ENCODE data around the gene SLC38A10. TPM values are rescaled to one million over a fixed set of nuclear protein-coding genes. Genes with fewer than 3 reads are reported as not detected.

The SLC38A10 gene
- total RNA-seq, 1 donor from 2014 or later: 105 TPM

GRCh38 chr17:81277421-81277820 lies 17.7 kb downstream of the SLC38A10 start:
- Mint-ChIP-seq H3K4me1 (peaks cover 2% of the 10 kb centered on the region), H3K27me3 (no peaks in the 10 kb centered on the region), H3K27ac (no peak overlapping the region), H3K9me3 (no peaks in the 10 kb centered on the region), H3K4me3 (no peak overlapping the region), H3K36me3 (ENCODE audit: low read depth) (peaks cover 35% of the 10 kb centered on the region)
- DNase-seq: no peak
- intact Hi-C loops (cut with micrococcal nuclease): no loop called here

DNA sequence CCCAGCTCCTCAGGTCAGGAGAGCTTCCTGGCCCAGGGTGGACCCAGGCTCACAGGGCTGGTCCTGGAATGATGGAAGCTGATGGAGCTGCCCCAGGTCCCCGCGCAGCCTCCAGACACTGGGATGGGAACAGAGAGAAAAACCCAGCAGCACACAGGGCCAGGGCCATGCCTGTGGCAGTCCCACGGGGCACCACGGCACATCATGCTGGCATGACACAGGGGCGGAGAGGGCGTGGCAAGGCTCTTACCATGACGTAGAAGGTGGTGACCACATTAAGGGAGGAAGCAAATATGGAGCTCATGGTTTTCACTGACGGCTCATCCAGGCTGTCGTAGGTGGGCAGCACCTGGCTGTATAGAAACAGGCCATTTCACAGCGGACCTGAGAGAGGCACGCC lies 18.3 kb downstream of the SLC38A10 start:
- no peaks in the 10 kb centered on the region for H3K27me3 Mint-ChIP-seq
- H3K27ac Mint-ChIP-seq: no peak overlapping the region
- intact Hi-C loops (cut with micrococcal nuclease): no loop called here
- no peaks in the 10 kb centered on the region for H3K9me3 Mint-ChIP-seq
- peaks cover 36% of the 10 kb centered on the region for H3K36me3 Mint-ChIP-seq (ENCODE audit: low read depth)
- no peak overlapping the region for H3K4me3 Mint-ChIP-seq
- peaks cover 2% of the 10 kb centered on the region for H3K4me1 Mint-ChIP-seq
- DNase-seq: no peak

GRCh38 chr17:81274471-81274855 lies 20.6 kb downstream of the SLC38A10 start:
- no peaks in the 10 kb centered on the region for H3K9me3 Mint-ChIP-seq
- H3K27me3 Mint-ChIP-seq: no peaks in the 10 kb centered on the region
- no peak overlapping the region for H3K4me3 Mint-ChIP-seq
- peaks cover 35% of the 10 kb centered on the region for H3K36me3 Mint-ChIP-seq (ENCODE audit: low read depth)
- no peak for DNase-seq
- peaks cover 2% of the 10 kb centered on the region for H3K4me1 Mint-ChIP-seq
- intact Hi-C loops (cut with micrococcal nuclease): no loop called here
- H3K27ac Mint-ChIP-seq: no peak overlapping the region

- DNase-seq: no peak
- Mint-ChIP-seq H3K36me3 (ENCODE audit: low read depth) (peaks cover 33% of the 10 kb centered on the region), H3K27ac (no peak overlapping the region), H3K9me3 (no peaks in the 10 kb centered on the region), H3K4me1 (peaks cover 2% of the 10 kb centered on the region), H3K4me3 (no peak overlapping the region), H3K27me3 (no peaks in the 10 kb centered on the region)
- intact Hi-C loops (cut with micrococcal nuclease): no loop called here
Measured at GRCh38 chr17:81273698-81274470, 21.2 kb downstream of the SLC38A10 start.

DNA sequence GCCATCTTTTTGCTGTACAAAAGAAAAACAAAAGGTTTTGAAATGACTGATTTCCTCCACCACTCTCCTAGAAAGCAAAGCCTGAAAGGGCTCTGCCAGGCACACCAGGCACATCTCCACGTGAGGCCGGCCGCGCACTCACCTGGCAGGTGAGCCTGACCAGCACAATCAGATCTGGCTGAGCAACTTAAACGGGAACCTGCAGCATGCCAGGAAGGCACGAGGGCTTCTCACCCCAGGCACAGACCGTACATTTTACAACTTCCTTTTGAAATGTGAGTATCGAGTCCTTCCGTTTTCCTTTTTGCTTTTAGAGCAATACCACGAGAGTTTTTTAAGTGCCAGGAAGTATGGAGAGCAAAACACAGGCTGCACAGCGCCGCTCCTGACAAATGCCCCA lies 22.5 kb downstream of the SLC38A10 start:
- no peak for DNase-seq
- intact Hi-C loops (cut with micrococcal nuclease): no loop called here
- Mint-ChIP-seq H3K36me3 (ENCODE audit: low read depth) (peaks cover 36% of the 10 kb centered on the region), H3K27ac (peak overlapping the region; percentile 60), H3K27me3 (no peaks in the 10 kb centered on the region), H3K4me3 (no peak overlapping the region), H3K4me1 (peaks cover 5% of the 10 kb centered on the region), H3K9me3 (no peaks in the 10 kb centered on the region)

- Mint-ChIP-seq H3K36me3 (ENCODE audit: low read depth) (peaks cover 36% of the 10 kb centered on the region), H3K27ac (no peak overlapping the region), H3K9me3 (no peaks in the 10 kb centered on the region), H3K27me3 (no peaks in the 10 kb centered on the region), H3K4me3 (no peak overlapping the region), H3K4me1 (peaks cover 8% of the 10 kb centered on the region)
- intact Hi-C loops (cut with micrococcal nuclease): no loop called here
- DNase-seq: no peak
Measured at GRCh38 chr17:81271226-81271625, 23.9 kb downstream of the SLC38A10 start.

GRCh38 chr17:81270279-81270678 lies 24.8 kb downstream of the SLC38A10 start:
- intact Hi-C loops (cut with micrococcal nuclease): no loop called here
- Mint-ChIP-seq H3K27ac (no peak overlapping the region), H3K4me3 (no peak overlapping the region), H3K4me1 (peaks cover 8% of the 10 kb centered on the region), H3K36me3 (ENCODE audit: low read depth) (peaks cover 41% of the 10 kb centered on the region), H3K27me3 (no peaks in the 10 kb centered on the region), H3K9me3 (no peaks in the 10 kb centered on the region)
- DNase-seq: no peak

GRCh38 chr17:81267390-81268067 lies 27.6 kb downstream of the SLC38A10 start:
- H3K27ac Mint-ChIP-seq: no peak overlapping the region
- no peaks in the 10 kb centered on the region for H3K9me3 Mint-ChIP-seq
- intact Hi-C loops (cut with micrococcal nuclease): no loop called here
- H3K4me1 Mint-ChIP-seq: peaks cover 5% of the 10 kb centered on the region
- peaks cover 39% of the 10 kb centered on the region for H3K36me3 Mint-ChIP-seq (ENCODE audit: low read depth)
- H3K4me3 Mint-ChIP-seq: no peak overlapping the region
- H3K27me3 Mint-ChIP-seq: no peaks in the 10 kb centered on the region
- DNase-seq: no peak

- Mint-ChIP-seq H3K27me3 (no peaks in the 10 kb centered on the region), H3K9me3 (no peaks in the 10 kb centered on the region), H3K4me3 (no peak overlapping the region), H3K36me3 (ENCODE audit: low read depth) (peaks cover 36% of the 10 kb centered on the region), H3K4me1 (peaks cover 5% of the 10 kb centered on the region), H3K27ac (no peak overlapping the region)
- intact Hi-C loops (cut with micrococcal nuclease): no loop called here
- no peak for DNase-seq
Measured at GRCh38 chr17:81265576-81265975, 29.5 kb downstream of the SLC38A10 start.

GRCh38 chr17:81264640-81265039 lies 30.5 kb downstream of the SLC38A10 start:
- no peak for DNase-seq
- Mint-ChIP-seq H3K4me1 (peaks cover 5% of the 10 kb centered on the region), H3K4me3 (no peak overlapping the region), H3K27me3 (no peaks in the 10 kb centered on the region), H3K27ac (no peak overlapping the region), H3K9me3 (no peaks in the 10 kb centered on the region), H3K36me3 (ENCODE audit: low read depth) (peaks cover 31% of the 10 kb centered on the region)
- intact Hi-C loops (cut with micrococcal nuclease): no loop called here

- H3K27me3 Mint-ChIP-seq: no peaks in the 10 kb centered on the region
Measured at GRCh38 chr17:81263371-81264181, 31.5 kb downstream of the SLC38A10 start.

GRCh38 chr17:81261582-81262336 lies 33.3 kb downstream of the SLC38A10 start:
- peaks cover 22% of the 10 kb centered on the region for H3K36me3 Mint-ChIP-seq (ENCODE audit: low read depth)
- DNase-seq: no peak
- no peaks in the 10 kb centered on the region for H3K4me1 Mint-ChIP-seq
- H3K27me3 Mint-ChIP-seq: no peaks in the 10 kb centered on the region
- intact Hi-C loops (cut with micrococcal nuclease): no loop called here
- H3K27ac Mint-ChIP-seq: no peak overlapping the region
- H3K9me3 Mint-ChIP-seq: no peaks in the 10 kb centered on the region
- no peak overlapping the region for H3K4me3 Mint-ChIP-seq

More at GRCh38 chr17:81263371-81264181, 31.5 kb downstream of the SLC38A10 start:
- Mint-ChIP-seq H3K4me1 (peaks cover 5% of the 10 kb centered on the region), H3K27ac (no peak overlapping the region), H3K36me3 (ENCODE audit: low read depth) (peaks cover 26% of the 10 kb centered on the region), H3K9me3 (no peaks in the 10 kb centered on the region), H3K4me3 (no peak overlapping the region)
- intact Hi-C loops (cut with micrococcal nuclease): no loop called here
- no peak for DNase-seq

DNA sequence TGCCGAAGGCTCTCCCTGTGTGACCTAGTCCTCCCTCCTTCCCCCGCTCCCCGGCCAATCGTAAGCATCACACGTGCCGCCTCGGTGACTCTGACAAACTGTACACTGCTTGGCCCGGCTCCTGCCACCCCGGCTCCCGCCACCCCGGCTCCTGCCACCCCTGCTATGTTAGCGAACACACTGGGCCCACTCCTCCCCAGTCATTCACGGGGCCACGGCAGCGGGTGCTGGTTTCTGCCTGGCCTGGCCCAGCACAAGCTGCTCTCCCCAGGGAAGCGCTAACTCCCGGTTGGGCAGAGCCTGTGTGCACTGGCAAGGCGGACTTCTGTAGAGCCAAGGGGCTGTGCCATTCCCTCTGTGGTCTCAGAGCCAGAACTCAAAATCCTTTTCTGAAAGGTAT lies 34.0 kb downstream of the SLC38A10 start:
- H3K4me3 Mint-ChIP-seq: no peak overlapping the region

More for the DNA sequence above, 34.0 kb downstream of the SLC38A10 start:
- Mint-ChIP-seq H3K27ac (no peak overlapping the region), H3K9me3 (no peaks in the 10 kb centered on the region), H3K27me3 (no peaks in the 10 kb centered on the region), H3K36me3 (ENCODE audit: low read depth) (peaks cover 19% of the 10 kb centered on the region), H3K4me1 (no peaks in the 10 kb centered on the region)
- intact Hi-C loops (cut with micrococcal nuclease): no loop called here
- no peak for DNase-seq

Data from activated CD4-positive, alpha-beta T cell treated with anti-CD3 and anti-CD28 coated beads, Interleukin-2, amount 10 ng/mL, durations not matched to agents 24 days and 14 days (primary cell).